Activated CD4-positive, alpha-beta T cell treated with anti-CD3 and anti-CD28 coated beads, Interleukin-2, amount 10 ng/mL, durations not matched to agents 24 days and 14 days (primary cell): ENCODE data around the gene FAM25C. TPM values are rescaled to one million over a fixed set of nuclear protein-coding genes. Genes with fewer than 3 reads are reported as not detected.
"Not testable (repeated sequence)": the region's sequence is repeated elsewhere in the genome, so short reads cannot be mapped to it uniquely, and the experiment has no call there.

Experiments used
- DNase-seq: peaks from one replicate; pipeline ENCODE4 v3.0.0; 2022
- H3K27ac Mint-ChIP-seq: one replicate; pipeline ENCODE4 v1.8.0; 2022; ENCODE audit warnings: mild to moderate bottlenecking, mixed read lengths
- H3K27me3 Mint-ChIP-seq: one replicate; pipeline ENCODE4 v1.8.0; 2022; ENCODE audit warnings: mixed read lengths
- H3K36me3 Mint-ChIP-seq: one replicate; pipeline ENCODE4 v1.8.0; 2022; ENCODE audit warnings: low read depth, mild to moderate bottlenecking, mixed read lengths
- H3K4me1 Mint-ChIP-seq: one replicate; pipeline ENCODE4 v1.8.0; 2021; ENCODE audit warnings: mixed read lengths
- H3K4me3 Mint-ChIP-seq: one replicate; pipeline ENCODE4 v1.8.0; 2022; ENCODE audit warnings: mild to moderate bottlenecking, moderate library complexity, mixed read lengths
- H3K9me3 Mint-ChIP-seq: one replicate; pipeline ENCODE4 v1.8.0; 2021; ENCODE audit warnings: mixed read lengths
- intact Hi-C: fragments of 100-400 bp; cut with micrococcal nuclease; formaldehyde crosslinking; loops from one replicate; pipeline ENCODE4 v1.15.1; 2023
- total RNA-seq: library from RNA; stranded (reverse); gene quantifications from 2 replicates; pipeline ENCODE4 v1.2.3, GENCODE V29; 2022

The FAM25C gene
- total RNA-seq, result not detected in 2 replicates

- H3K4me3 Mint-ChIP-seq, H3K27me3 Mint-ChIP-seq, H3K4me1 Mint-ChIP-seq, H3K27ac Mint-ChIP-seq, H3K9me3 Mint-ChIP-seq, DNase-seq, intact Hi-C loops, H3K36me3 Mint-ChIP-seq: not testable (repeated sequence)
Observed at GRCh38 chr10:47999691-48000090, at the start of gene FAM25C. Gene FAM25C, minus strand, starts transcription at chr10:47999791. Its CDS starts 26 bp downstream, at chr10:47999765.

GRCh38 chr10:48044557-48044956 lies 45.0 kb upstream of the FAM25C start:
- H3K27ac Mint-ChIP-seq, H3K4me1 Mint-ChIP-seq, H3K36me3 Mint-ChIP-seq, H3K4me3 Mint-ChIP-seq, H3K9me3 Mint-ChIP-seq, intact Hi-C loops, DNase-seq, H3K27me3 Mint-ChIP-seq: not testable (repeated sequence)

- H3K36me3 Mint-ChIP-seq, intact Hi-C loops, H3K27ac Mint-ChIP-seq, H3K9me3 Mint-ChIP-seq, DNase-seq, H3K27me3 Mint-ChIP-seq, H3K4me1 Mint-ChIP-seq, H3K4me3 Mint-ChIP-seq: not testable (repeated sequence)
Observed at GRCh38 chr10:48031390-48031789, 31.8 kb upstream of the FAM25C start.

GRCh38 chr10:48002306-48002705 lies 2.7 kb upstream of the FAM25C start:
- H3K4me1 Mint-ChIP-seq, H3K27me3 Mint-ChIP-seq, intact Hi-C loops, H3K36me3 Mint-ChIP-seq, DNase-seq, H3K27ac Mint-ChIP-seq, H3K9me3 Mint-ChIP-seq, H3K4me3 Mint-ChIP-seq: not testable (repeated sequence)

- intact Hi-C loops, H3K9me3 Mint-ChIP-seq, H3K4me3 Mint-ChIP-seq, H3K36me3 Mint-ChIP-seq, H3K27me3 Mint-ChIP-seq, H3K4me1 Mint-ChIP-seq, H3K27ac Mint-ChIP-seq, DNase-seq: not testable (repeated sequence)
Observed at GRCh38 chr10:47994045-47994444, 5.5 kb downstream of the FAM25C start.

- H3K36me3 Mint-ChIP-seq, intact Hi-C loops, H3K9me3 Mint-ChIP-seq: not testable (repeated sequence)
Observed at GRCh38 chr10:47992560-47992959, 7.0 kb downstream of the FAM25C start.

GRCh38 chr10:47991706-47992105 lies 7.9 kb downstream of the FAM25C start:
- H3K27me3 Mint-ChIP-seq, H3K36me3 Mint-ChIP-seq, DNase-seq, H3K4me3 Mint-ChIP-seq, H3K4me1 Mint-ChIP-seq, H3K9me3 Mint-ChIP-seq, intact Hi-C loops, H3K27ac Mint-ChIP-seq: not testable (repeated sequence)

More at GRCh38 chr10:47992560-47992959, 7.0 kb downstream of the FAM25C start:
- not testable (repeated sequence) for H3K27ac Mint-ChIP-seq, H3K4me3 Mint-ChIP-seq, DNase-seq, H3K27me3 Mint-ChIP-seq, H3K4me1 Mint-ChIP-seq

- H3K27me3 Mint-ChIP-seq, H3K36me3 Mint-ChIP-seq, H3K9me3 Mint-ChIP-seq, H3K27ac Mint-ChIP-seq, DNase-seq, intact Hi-C loops, H3K4me3 Mint-ChIP-seq, H3K4me1 Mint-ChIP-seq: not testable (repeated sequence)
Observed at GRCh38 chr10:47990097-47990496, 9.5 kb downstream of the FAM25C start.

- H3K27ac Mint-ChIP-seq, H3K36me3 Mint-ChIP-seq, H3K4me1 Mint-ChIP-seq, H3K27me3 Mint-ChIP-seq, DNase-seq, H3K4me3 Mint-ChIP-seq, H3K9me3 Mint-ChIP-seq, intact Hi-C loops: not testable (repeated sequence)
Observed at GRCh38 chr10:47989542-47989950, 10.0 kb downstream of the FAM25C start.

- H3K9me3 Mint-ChIP-seq, H3K36me3 Mint-ChIP-seq, H3K27me3 Mint-ChIP-seq, H3K4me3 Mint-ChIP-seq, DNase-seq, H3K4me1 Mint-ChIP-seq, intact Hi-C loops, H3K27ac Mint-ChIP-seq: not testable (repeated sequence)
Observed at GRCh38 chr10:47988718-47989541, 10.7 kb downstream of the FAM25C start.

GRCh38 chr10:47987952-47988351 lies 11.6 kb downstream of the FAM25C start:
- H3K27ac Mint-ChIP-seq, H3K9me3 Mint-ChIP-seq, intact Hi-C loops, H3K36me3 Mint-ChIP-seq, DNase-seq, H3K4me1 Mint-ChIP-seq, H3K27me3 Mint-ChIP-seq, H3K4me3 Mint-ChIP-seq: not testable (repeated sequence)

- H3K4me3 Mint-ChIP-seq, H3K4me1 Mint-ChIP-seq, DNase-seq, H3K27ac Mint-ChIP-seq, H3K9me3 Mint-ChIP-seq, H3K36me3 Mint-ChIP-seq, H3K27me3 Mint-ChIP-seq, intact Hi-C loops: not testable (repeated sequence)
Observed at GRCh38 chr10:47986413-47987230, 13.0 kb downstream of the FAM25C start.

- H3K27ac Mint-ChIP-seq, H3K9me3 Mint-ChIP-seq, H3K4me1 Mint-ChIP-seq, intact Hi-C loops, H3K36me3 Mint-ChIP-seq, H3K4me3 Mint-ChIP-seq, H3K27me3 Mint-ChIP-seq, DNase-seq: not testable (repeated sequence)
Observed at GRCh38 chr10:47975409-47975808, 24.2 kb downstream of the FAM25C start.

- H3K9me3 Mint-ChIP-seq, H3K27me3 Mint-ChIP-seq, intact Hi-C loops, H3K4me1 Mint-ChIP-seq, DNase-seq, H3K27ac Mint-ChIP-seq, H3K36me3 Mint-ChIP-seq, H3K4me3 Mint-ChIP-seq: not testable (repeated sequence)
Observed at GRCh38 chr10:47973131-47973530, 26.5 kb downstream of the FAM25C start.
